ENCODE measurements around the gene CYB561D1.
A peak's percentile ranks its signal among the peaks of the same experiment; 100 is the strongest.

CYB561D1 gene

GRCh38 chr1:109482242-109482641 is 11.7 kb upstream of the CYB561D1 start:
- DNase-seq: no peak

DNA sequence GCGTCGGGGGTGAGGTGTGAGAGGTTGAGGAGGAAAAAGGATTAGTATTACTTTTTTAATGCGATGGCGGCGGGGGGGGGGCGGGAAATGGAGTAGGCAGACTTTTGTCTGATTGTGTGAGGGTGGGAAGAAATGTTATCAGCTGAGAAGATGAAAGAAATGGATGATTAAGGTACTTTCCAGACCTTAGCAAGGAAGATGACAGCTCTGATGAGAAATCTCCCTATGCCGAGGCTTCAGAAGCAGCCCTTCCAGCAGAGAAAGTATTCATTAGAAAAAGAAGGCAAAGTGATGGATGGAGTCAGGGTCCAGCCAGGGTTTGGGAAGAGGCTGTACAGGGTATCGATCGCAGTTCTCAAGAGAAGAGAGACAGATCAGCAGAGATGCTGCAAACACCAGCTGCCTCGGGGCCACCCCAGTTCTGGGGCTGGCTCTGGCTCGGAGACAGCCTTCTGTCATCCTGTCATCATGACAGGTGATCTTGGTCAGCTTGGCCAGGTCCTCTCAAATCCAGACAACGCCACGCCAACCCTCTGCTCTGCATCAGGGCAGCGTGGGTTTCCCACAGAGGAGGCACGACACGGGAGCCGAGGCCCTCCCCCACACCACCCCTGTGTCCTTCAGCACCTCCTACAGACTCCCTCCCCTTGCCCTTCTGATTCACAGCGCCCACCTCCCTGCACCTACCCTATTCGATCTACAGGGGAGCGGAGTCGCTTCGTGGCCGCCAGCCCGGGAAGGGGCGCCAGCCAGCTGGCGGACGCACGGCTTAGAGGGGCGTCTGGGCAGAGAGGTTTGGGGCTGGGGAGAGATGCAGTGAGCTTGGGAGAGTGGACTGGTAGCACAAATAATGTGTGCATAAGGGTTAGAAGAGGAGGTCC is 10.9 kb upstream of the CYB561D1 start:
- peak; percentile 29 for DNase-seq

- peak; percentile 89 for DNase-seq
Measured at GRCh38 chr1:109483672-109484518, 10.0 kb upstream of the CYB561D1 start, which contains the start of gene ATXN7L2. ATXN7L2 (plus strand) TSS chr1:109483905; CDS start chr1:109483954, 49 bp downstream.

- no peak for DNase-seq
Measured at GRCh38 chr1:109484519-109484975, 9.3 kb upstream of the CYB561D1 start.

DNA sequence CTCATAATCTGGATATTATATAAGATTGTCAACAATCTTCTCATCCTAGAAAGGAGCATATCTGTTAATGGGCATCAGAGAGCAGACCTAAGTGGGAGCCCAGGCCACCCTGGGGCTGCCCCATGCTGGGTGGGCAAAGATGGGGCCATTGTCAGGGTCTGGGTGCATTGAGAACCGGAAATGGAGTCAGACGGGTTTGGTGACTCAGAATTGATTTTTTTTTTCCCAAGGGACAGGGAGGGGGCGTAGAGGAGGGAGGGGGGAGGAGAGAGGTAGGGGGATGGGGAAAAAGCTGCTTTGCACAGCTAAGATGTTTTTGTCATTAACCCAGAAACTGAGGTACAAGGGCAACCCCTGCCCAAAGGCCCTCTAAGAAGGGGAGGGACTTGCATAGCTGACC is 8.9 kb upstream of the CYB561D1 start:
- no peak for DNase-seq

GRCh38 chr1:109487261-109487660 is 6.6 kb upstream of the CYB561D1 start:
- no peak for DNase-seq

GRCh38 chr1:109488201-109488600 is 5.7 kb upstream of the CYB561D1 start:
- no peak for DNase-seq

GRCh38 chr1:109488696-109489095 is 5.2 kb upstream of the CYB561D1 start:
- no peak for DNase-seq

DNA sequence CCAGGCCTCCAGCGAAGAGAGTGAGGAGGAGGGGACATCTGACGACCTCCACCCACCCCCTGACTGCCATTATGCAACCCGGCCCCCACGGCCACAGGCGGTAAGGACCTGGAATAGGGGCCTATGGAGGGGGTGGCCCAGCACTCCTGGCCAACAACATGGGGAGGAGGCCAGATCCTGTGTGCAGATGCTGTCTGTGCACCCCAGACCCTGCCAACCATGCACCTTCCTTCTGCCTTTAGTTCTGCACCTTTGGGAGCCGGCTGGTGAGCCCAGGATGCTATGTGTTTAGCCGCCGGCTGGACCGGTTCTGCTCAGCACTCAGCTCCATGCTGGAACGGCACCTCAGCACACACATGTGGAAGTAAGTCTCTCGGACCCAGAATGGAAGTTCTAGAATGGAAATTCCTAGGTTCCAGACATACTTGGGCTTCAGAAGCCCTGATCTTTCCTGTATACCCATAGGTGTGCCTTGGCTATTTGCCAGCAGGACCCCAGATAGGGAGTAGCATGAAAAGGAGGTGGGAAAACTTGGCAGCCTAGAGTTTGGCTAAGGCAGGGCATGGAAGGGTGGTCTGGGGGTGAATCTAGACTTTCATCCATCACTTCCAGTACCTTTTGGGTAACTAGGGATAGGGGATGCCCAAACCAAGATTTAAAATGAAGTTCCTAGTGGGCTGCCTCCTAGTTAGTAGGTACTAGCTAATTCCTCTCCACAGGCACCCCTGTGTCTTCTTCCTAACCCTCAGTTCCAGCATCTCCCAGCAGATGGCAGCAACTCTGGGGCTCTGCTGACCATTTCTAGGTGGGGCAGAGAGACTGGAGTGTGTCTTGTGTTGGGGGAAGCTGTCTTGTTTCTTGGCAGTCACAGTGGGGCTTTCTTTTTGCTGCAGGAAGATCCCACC is 3.6 kb upstream of the CYB561D1 start:
- peak; percentile 76 for DNase-seq

GRCh38 chr1:109490934-109491302 is 3.0 kb upstream of the CYB561D1 start:
- DNase-seq: no peak

DNA sequence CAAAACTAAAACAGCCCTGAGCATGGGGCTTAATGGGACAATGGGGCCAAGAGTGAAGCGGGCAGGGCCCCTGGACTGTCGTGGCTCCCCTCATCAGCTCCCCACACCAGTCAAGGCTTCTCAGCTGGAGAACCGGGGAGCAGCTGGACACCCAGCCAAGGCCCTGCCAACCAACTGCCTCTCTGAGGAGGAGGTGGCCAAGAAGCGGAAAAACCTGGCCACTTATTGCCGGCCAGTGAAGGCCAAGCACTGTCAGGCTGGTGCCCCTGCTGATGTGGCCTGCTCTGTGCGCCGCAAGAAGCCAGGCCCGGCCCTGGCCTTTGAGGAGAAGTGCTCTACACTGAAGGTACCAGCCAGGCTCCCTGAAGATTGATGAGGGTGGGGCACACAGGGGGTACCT is 2.5 kb upstream of the CYB561D1 start:
- no peak for DNase-seq

DNA sequence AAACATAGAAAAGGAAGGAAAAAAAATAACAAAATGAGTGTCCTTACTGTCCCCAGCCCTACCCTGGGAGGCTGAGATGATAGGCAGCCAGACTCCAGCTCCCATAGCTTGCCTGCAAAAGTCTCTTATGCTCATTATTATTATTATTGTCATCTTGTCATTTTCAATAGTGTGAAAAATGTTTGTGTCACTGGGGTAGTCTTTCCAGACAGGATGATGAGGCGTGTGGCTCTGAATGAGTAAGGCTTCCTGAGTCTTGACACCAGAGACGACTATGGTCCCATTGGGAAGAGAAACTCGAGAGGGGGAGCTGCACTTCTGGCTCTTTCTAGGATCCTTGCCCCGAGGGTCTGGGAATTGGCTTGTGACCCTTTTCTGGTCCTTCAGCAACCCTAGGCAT is 1.1 kb upstream of the CYB561D1 start:
- DNase-seq: no peak

DNA sequence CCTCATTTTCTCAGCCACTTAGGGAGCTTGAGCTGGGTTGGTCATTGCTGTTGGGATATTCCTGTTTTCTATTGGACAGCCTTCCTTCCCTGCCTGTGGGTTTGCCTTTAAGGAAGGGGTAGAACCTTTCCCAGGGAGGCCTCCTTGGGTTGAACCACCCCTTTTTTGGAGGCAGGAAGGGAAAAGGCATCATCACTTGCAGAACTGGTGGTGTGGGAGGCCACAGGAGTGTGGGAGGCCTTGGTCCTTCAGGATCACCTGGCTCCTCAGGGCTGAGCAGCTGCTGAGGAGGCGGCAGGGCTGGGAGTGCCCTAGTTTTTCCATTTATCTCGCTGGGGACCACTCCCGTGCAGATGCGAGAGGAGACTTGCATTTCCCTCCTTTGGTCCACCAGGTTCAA is 667 bp upstream of the CYB561D1 start:
- DNase-seq: no peak

DNA sequence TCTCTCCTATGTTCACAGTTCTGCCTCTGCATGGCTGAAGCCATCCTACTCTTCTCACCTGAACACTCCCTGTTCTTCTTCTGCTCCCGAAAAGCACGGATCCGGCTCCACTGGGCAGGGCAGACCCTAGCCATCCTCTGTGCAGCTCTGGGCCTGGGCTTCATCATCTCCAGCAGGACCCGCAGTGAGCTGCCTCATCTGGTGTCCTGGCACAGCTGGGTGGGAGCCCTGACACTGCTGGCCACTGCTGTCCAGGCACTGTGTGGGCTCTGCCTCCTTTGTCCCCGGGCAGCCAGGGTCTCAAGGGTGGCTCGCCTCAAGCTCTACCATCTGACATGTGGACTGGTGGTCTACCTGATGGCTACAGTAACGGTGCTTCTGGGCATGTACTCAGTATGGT is 1.8 kb downstream of the CYB561D1 start:
- DNase-seq: no peak

DNA sequence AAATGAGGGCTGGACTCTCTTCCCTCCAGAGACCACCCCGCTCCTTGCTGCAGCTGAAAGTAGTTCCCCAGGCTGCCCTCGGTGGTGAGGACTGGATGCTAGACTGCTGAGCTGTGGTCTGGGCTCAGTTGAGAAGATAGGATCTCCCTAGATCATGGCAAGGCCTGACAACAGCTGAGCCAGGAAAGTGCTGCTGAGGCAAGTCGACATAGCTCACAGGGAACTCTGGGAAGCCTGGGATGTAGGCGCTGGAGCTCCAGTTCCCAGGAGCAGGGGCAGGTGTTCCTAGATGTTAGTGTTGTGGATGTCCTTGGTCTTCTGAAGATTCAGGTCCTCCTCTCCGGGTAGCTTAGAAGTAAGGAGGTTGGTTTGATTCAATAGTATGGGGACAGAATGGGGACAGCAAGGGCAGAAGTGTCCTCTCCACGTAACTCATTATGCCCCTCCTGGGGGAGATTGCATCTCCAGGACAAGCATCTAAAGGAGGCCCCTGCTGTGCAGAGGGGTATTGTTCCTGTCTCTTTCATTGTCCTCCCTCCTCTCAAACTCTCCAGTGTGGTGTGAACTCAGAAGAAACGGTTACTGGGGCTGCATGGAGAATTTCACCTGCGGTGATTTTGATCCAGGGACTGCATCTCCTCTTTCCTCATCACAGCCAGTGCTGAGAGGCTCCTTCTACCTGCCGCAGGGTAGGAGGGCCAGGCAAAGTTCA is 3.7 kb downstream of the CYB561D1 start:
- no peak for DNase-seq

DNA sequence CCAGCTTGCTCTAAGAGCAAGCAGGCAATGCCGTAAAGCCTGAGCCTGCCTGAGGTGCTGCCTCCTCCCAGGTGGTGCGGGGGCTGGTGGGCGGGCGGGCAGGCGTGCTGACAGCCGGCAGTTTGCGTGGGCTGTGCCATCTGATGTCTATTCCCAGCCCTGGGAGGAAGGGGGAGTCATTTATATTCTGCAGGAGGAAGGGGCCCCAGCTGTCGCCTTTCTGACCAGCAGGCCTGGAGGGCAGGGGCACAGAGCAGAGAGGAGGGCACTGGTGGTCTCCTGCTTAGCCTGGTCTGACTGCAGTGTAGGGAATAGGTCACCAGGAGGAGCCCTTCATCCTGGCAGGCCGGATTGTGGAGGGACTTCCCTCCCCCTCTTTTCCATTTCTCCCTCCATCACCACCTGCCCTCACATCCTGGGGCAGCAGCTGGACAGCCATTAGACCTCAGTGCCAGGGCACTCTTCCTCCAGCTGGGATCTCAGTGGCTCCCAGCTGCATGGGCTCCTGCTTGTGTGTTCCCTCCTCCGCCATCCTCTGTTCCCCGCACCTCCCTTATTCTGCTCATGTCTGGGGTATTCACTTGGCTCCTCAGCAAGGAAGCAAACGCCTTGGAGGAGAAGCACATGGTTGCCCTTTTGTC is 4.4 kb downstream of the CYB561D1 start:
- peak; percentile 30 for DNase-seq

DNA sequence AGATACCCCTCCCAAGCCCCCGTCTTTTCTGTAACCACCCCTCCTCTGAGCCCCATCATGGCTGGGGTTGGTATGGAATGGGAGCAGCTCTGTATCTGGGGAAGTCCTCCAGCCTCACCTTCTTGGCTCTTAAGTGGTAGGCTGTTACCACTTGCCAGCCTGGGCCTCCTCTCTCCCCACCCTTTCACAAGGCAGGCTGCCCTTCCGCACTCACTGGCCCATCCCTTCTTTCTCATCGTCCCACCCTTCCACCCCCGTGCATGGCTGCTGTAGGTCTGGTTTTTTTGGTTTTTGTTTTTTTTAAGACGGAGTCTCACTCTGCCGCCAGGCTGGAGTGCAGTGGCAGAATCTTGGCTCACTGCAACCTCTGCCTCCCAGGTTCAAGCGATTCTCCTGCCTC is 5.2 kb downstream of the CYB561D1 start:
- DNase-seq: no peak

GRCh38 chr1:109499661-109500536 is 6.0 kb downstream of the CYB561D1 start:
- peak; percentile 65 for DNase-seq

- no peak for DNase-seq
Measured at GRCh38 chr1:109500941-109501381, 7.1 kb downstream of the CYB561D1 start.

- DNase-seq: no peak
Measured at GRCh38 chr1:109501644-109502363, 7.9 kb downstream of the CYB561D1 start.

All from activated CD4-positive, alpha-beta T cell treated with anti-CD3 and anti-CD28 coated beads, Interleukin-2, amount 50 U/mL, for 1 hour (primary cell).